Cardiac muscle cell (in vitro differentiated cells and primary cell): ENCODE measurements around the gene CAMK2B. TPM values are rescaled to one million over a fixed set of nuclear protein-coding genes. Genes with fewer than 3 reads are reported as not detected.

ENCODE experiments used
- DNase-seq, 2 donors: peaks; one replicate each; pipeline versions ENCODE4 v3.0.0 to v3.0.0-alpha.2; 2010 to 2017; ENCODE audit warnings: low read depth in 1 of 2, low spot score in 1 of 2
- H3K27ac ChIP-seq: fragments of 200-600 bp; sonication (generic); 2 replicates; pipeline ENCODE4 v1.5.1; 2016
- H3K27me3 ChIP-seq: fragments of 200-600 bp; sonication (generic); 2 replicates; pipeline ENCODE4 v1.6.0; 2016; ENCODE audit warnings: control low read depth
- H3K36me3 ChIP-seq: fragments of 200-600 bp; sonication (generic); 2 replicates; pipeline ENCODE4 v1.5.1; 2016; ENCODE audit warnings: control low read depth
- H3K4me1 ChIP-seq: fragments of 200-600 bp; sonication (generic); 2 replicates; pipeline ENCODE4 v1.8.1; 2017; ENCODE audit warnings: low read depth, mild to moderate bottlenecking, mixed run types
- H3K4me3 ChIP-seq: fragments of 200-600 bp; sonication (generic); 2 replicates; pipeline ENCODE4 v1.5.1; 2016; ENCODE audit warnings: mild to moderate bottlenecking
- H3K9me3 ChIP-seq: fragments of 200-600 bp; sonication (generic); 2 replicates; pipeline ENCODE4 v1.5.1; 2017; ENCODE audit warnings: low read depth, mild to moderate bottlenecking, control low read depth
- polyA plus RNA-seq: library from polyadenylated mRNA; unstranded; fragments of >200 nt; fragmentation: Nextera tagmentation; extraction: Ambion mirVana; gene quantifications from 2 replicates; pipeline ENCODE4 v1.2.1, GENCODE V29; 2016
- total RNA-seq: library from RNA; depleted of rRNA; stranded (reverse); fragments of >200 nt; gene quantifications from 2 replicates; pipeline ENCODE4 v1.2.3, GENCODE V29; 2016
- TF ChIP-seq, protein P1 (sequence below): IDR thresholded peaks from 2 replicates; pipeline ENCODE4 v1.5.1; 2012; ENCODE audit warnings: low read depth, mild to moderate bottlenecking, low read length

Gene CAMK2B
- total and polyA plus RNA-seq, 2 experiments from 2014 or later = 7.7 to 17.7 TPM

DNA sequence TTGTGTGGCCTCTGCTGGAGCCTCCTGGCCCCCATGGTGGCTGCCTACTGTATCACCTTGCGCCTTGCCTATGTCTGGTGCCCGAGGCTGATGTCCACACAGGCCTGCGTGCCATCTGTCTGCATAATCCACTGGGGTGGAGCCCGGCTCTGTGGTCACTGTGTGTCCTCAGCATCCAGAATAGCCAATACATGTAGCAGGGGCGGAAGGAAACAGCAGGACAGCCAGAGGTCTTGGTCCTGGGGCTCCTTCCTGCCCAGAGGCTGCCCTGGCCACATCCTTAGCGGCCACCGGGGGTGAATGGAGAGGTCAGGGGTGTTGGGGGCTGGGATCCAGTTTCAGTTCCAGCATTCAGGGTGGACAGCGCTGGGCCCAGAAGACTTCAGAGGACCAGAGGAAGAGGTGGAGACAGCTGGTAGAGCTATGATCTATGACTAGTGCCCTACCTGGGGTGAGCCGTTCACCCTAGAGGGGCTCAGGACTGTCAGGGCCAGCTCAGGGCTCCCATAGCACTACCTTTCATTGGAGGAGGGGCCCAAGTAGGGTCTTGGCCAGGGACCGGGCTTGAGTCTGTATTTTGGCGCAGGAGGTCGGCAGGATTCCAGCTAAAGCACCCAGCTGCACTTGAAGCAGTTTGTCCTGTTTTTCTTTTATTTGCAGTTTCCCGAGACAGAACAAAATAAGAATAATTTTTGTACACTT, 108.7 kb downstream of the CAMK2B start:
- H3K9me3 ChIP-seq = no peaks in the 10 kb centered on the region
- H3K4me3 ChIP-seq = no peak overlapping the region
- H3K4me1 ChIP-seq = peaks cover 16% of the 10 kb centered on the region
- TF ChIP-seq, protein P1, sequence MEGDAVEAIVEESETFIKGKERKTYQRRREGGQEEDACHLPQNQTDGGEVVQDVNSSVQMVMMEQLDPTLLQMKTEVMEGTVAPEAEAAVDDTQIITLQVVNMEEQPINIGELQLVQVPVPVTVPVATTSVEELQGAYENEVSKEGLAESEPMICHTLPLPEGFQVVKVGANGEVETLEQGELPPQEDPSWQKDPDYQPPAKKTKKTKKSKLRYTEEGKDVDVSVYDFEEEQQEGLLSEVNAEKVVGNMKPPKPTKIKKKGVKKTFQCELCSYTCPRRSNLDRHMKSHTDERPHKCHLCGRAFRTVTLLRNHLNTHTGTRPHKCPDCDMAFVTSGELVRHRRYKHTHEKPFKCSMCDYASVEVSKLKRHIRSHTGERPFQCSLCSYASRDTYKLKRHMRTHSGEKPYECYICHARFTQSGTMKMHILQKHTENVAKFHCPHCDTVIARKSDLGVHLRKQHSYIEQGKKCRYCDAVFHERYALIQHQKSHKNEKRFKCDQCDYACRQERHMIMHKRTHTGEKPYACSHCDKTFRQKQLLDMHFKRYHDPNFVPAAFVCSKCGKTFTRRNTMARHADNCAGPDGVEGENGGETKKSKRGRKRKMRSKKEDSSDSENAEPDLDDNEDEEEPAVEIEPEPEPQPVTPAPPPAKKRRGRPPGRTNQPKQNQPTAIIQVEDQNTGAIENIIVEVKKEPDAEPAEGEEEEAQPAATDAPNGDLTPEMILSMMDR = no peak
- H3K27ac ChIP-seq = no peak overlapping the region
- peaks cover 10% of the 10 kb centered on the region for H3K36me3 ChIP-seq
- no peaks in the 10 kb centered on the region for H3K27me3 ChIP-seq
- no peak for DNase-seq

DNA sequence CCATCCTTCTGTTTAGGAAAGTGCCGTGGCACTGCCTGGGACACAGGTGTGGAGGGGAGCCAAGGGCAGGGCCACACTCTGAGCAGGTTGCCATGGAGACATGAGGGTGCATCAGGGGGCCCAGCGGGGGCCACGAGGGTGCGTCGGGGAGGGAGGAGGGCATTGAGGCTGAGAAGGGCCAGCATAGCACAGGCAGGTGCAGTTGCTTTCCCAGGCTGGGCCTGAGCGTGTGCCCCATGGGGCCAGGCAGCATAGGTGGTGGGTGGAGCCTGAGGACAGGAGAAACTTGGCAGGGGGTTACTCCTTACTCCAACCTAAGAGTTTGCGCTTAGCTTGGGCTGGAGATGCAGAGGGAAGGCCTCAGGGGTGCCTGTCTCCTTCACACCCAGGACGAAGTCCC, 109.4 kb downstream of the CAMK2B start:
- Histone ChIP-seq H3K27ac (no peak overlapping the region), H3K27me3 (no peaks in the 10 kb centered on the region), H3K9me3 (no peaks in the 10 kb centered on the region), H3K4me1 (peaks cover 16% of the 10 kb centered on the region), H3K36me3 (peaks cover 16% of the 10 kb centered on the region), H3K4me3 (no peak overlapping the region)
- TF ChIP-seq, protein P1 = no peak
- no peak for DNase-seq

GRCh38 chr7:44215531-44215930, 109.9 kb downstream of the CAMK2B start:
- Histone ChIP-seq H3K9me3 (no peaks in the 10 kb centered on the region), H3K27ac (peak overlapping the region; percentile 75), H3K4me1 (peaks cover 16% of the 10 kb centered on the region), H3K27me3 (no peaks in the 10 kb centered on the region), H3K36me3 (peaks cover 20% of the 10 kb centered on the region), H3K4me3 (no peak overlapping the region)
- no peak for DNase-seq
- TF ChIP-seq, protein P1 = no peak

- Histone ChIP-seq H3K4me3 (no peak overlapping the region), H3K36me3 (peaks cover 32% of the 10 kb centered on the region), H3K4me1 (peaks cover 16% of the 10 kb centered on the region), H3K27me3 (no peaks in the 10 kb centered on the region), H3K27ac (peak overlapping the region; percentile 75), H3K9me3 (no peaks in the 10 kb centered on the region)
- TF ChIP-seq, protein P1 = no peak
- no peak for DNase-seq
These were observed 111.5 kb downstream of the CAMK2B start for GRCh38 chr7:44213877-44214388.

DNA sequence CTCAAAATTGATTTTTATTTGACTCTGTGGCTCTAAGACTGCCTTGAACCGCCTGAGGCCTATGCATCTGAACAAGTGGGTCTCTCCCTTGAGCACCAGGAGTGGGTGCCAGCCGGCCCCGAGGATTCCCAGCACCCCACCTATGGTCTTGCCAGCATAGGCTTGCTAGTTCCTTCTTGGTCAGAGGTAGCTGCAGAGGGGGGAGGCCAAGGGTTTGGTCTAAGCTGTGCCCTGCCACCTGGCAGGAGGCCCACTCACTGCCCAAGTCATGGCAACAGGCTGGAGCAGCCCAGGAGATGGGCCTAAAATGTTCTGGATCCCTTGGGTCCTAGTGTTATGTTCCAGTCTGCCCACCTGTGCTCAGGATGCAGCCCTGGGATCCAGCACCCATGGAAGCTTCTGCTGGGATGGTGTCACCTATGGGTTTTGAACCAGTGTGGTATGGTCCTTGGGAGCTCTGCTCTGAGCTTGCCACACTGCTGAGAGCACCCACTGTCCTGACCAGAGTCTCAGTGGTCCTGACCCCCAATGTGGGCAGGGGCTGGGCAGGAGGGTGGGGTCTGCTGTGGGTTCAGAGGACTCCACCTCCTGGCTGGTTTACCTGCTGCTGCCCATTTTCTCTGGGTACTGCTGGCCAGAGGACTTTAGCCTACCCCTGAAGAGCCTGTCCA, 112.1 kb downstream of the CAMK2B start:
- Histone ChIP-seq H3K4me1 (peaks cover 13% of the 10 kb centered on the region), H3K27ac (peak overlapping the region; percentile 75), H3K9me3 (no peaks in the 10 kb centered on the region), H3K4me3 (no peak overlapping the region), H3K27me3 (no peaks in the 10 kb centered on the region), H3K36me3 (peaks cover 38% of the 10 kb centered on the region)
- TF ChIP-seq, protein P1 = no peak
- DNase-seq = no peak
